Measurements from ENCODE around the gene EDIL3.
"Not testable (repeated sequence)": the region's sequence is repeated elsewhere in the genome, so short reads cannot be mapped to it uniquely, and the experiment has no call there.

EDIL3 gene

GRCh38 chr5:84297641-84298040, 87.0 kb downstream of the EDIL3 start:
- not testable (repeated sequence) for H3K27me3 ChIP-seq (replicated peaks; ENCODE audit: control insufficient read depth, insufficient read depth, low read length); H3K9ac ChIP-seq (ENCODE audit: low read length); DNase-seq (ENCODE audit: low read depth); H3K9me3 ChIP-seq (ENCODE audit: control insufficient read depth, low read length); H3K4me3 ChIP-seq (ENCODE audit: low read length); H3K4me1 ChIP-seq (ENCODE audit: control insufficient read depth, insufficient read depth, low read length); H3K36me3 ChIP-seq (ENCODE audit: control insufficient read depth, insufficient read depth, low read length, severe bottlenecking)

- no peak for DNase-seq (ENCODE audit: low read depth)
Observed at GRCh38 chr5:84292788-84293653, 91.7 kb downstream of the EDIL3 start.

GRCh38 chr5:84292000-84292642, 92.6 kb downstream of the EDIL3 start:
- H3K9me3 ChIP-seq (ENCODE audit: control insufficient read depth, low read length) = no peaks in the 10 kb centered on the region
- H3K9ac ChIP-seq (ENCODE audit: low read length) = no peak overlapping the region
- H3K27me3 ChIP-seq (replicated peaks; ENCODE audit: control insufficient read depth, insufficient read depth, low read length) = no peaks in the 10 kb centered on the region
- H3K4me3 ChIP-seq (ENCODE audit: low read length) = no peak overlapping the region
- no peaks in the 10 kb centered on the region for H3K4me1 ChIP-seq (ENCODE audit: control insufficient read depth, insufficient read depth, low read length)
- DNase-seq (ENCODE audit: low read depth) = no peak
- H3K36me3 ChIP-seq (ENCODE audit: control insufficient read depth, insufficient read depth, low read length, severe bottlenecking) = no peaks in the 10 kb centered on the region

More at GRCh38 chr5:84292788-84293653, 91.7 kb downstream of the EDIL3 start:
- Histone ChIP-seq H3K4me1 (ENCODE audit: control insufficient read depth, insufficient read depth, low read length) (no peaks in the 10 kb centered on the region), H3K4me3 (ENCODE audit: low read length) (no peak overlapping the region), H3K36me3 (ENCODE audit: control insufficient read depth, insufficient read depth, low read length, severe bottlenecking) (no peaks in the 10 kb centered on the region), H3K9ac (ENCODE audit: low read length) (no peak overlapping the region), H3K27me3 (replicated peaks; ENCODE audit: control insufficient read depth, insufficient read depth, low read length) (no peaks in the 10 kb centered on the region), H3K9me3 (ENCODE audit: control insufficient read depth, low read length) (no peaks in the 10 kb centered on the region)

GRCh38 chr5:84290673-84291072, 94.0 kb downstream of the EDIL3 start:
- no peaks in the 10 kb centered on the region for H3K9me3 ChIP-seq (ENCODE audit: control insufficient read depth, low read length)
- no peaks in the 10 kb centered on the region for H3K27me3 ChIP-seq (replicated peaks; ENCODE audit: control insufficient read depth, insufficient read depth, low read length)
- no peak for DNase-seq (ENCODE audit: low read depth)
- no peak overlapping the region for H3K9ac ChIP-seq (ENCODE audit: low read length)
- peaks cover 7% of the 10 kb centered on the region for H3K4me1 ChIP-seq (ENCODE audit: control insufficient read depth, insufficient read depth, low read length)
- no peaks in the 10 kb centered on the region for H3K36me3 ChIP-seq (ENCODE audit: control insufficient read depth, insufficient read depth, low read length, severe bottlenecking)
- no peak overlapping the region for H3K4me3 ChIP-seq (ENCODE audit: low read length)

- Histone ChIP-seq H3K4me3 (ENCODE audit: low read length) (no peak overlapping the region), H3K36me3 (ENCODE audit: control insufficient read depth, insufficient read depth, low read length, severe bottlenecking) (no peaks in the 10 kb centered on the region), H3K9me3 (ENCODE audit: control insufficient read depth, low read length) (no peaks in the 10 kb centered on the region), H3K9ac (ENCODE audit: low read length) (no peak overlapping the region), H3K27me3 (replicated peaks; ENCODE audit: control insufficient read depth, insufficient read depth, low read length) (no peaks in the 10 kb centered on the region), H3K4me1 (ENCODE audit: control insufficient read depth, insufficient read depth, low read length) (peaks cover 9% of the 10 kb centered on the region)
- DNase-seq (ENCODE audit: low read depth) = no peak
Observed at GRCh38 chr5:84290161-84290560, 94.5 kb downstream of the EDIL3 start.

- Histone ChIP-seq H3K4me3 (ENCODE audit: low read length) (no peak overlapping the region), H3K9ac (ENCODE audit: low read length) (no peak overlapping the region), H3K9me3 (ENCODE audit: control insufficient read depth, low read length) (no peaks in the 10 kb centered on the region), H3K4me1 (ENCODE audit: control insufficient read depth, insufficient read depth, low read length) (peaks cover 9% of the 10 kb centered on the region), H3K36me3 (ENCODE audit: control insufficient read depth, insufficient read depth, low read length, severe bottlenecking) (no peaks in the 10 kb centered on the region), H3K27me3 (replicated peaks; ENCODE audit: control insufficient read depth, insufficient read depth, low read length) (no peaks in the 10 kb centered on the region)
- DNase-seq (ENCODE audit: low read depth) = peak; percentile 87
Observed at GRCh38 chr5:84287951-84288350, 96.7 kb downstream of the EDIL3 start.

- Histone ChIP-seq H3K9ac (ENCODE audit: low read length) (no peak overlapping the region), H3K9me3 (ENCODE audit: control insufficient read depth, low read length) (no peaks in the 10 kb centered on the region), H3K4me3 (ENCODE audit: low read length) (no peak overlapping the region), H3K27me3 (replicated peaks; ENCODE audit: control insufficient read depth, insufficient read depth, low read length) (no peaks in the 10 kb centered on the region), H3K4me1 (ENCODE audit: control insufficient read depth, insufficient read depth, low read length) (peaks cover 9% of the 10 kb centered on the region), H3K36me3 (ENCODE audit: control insufficient read depth, insufficient read depth, low read length, severe bottlenecking) (no peaks in the 10 kb centered on the region)
- DNase-seq (ENCODE audit: low read depth) = no peak
Observed at GRCh38 chr5:84286662-84287061, 98.0 kb downstream of the EDIL3 start.

- Histone ChIP-seq H3K9ac (ENCODE audit: low read length) (no peak overlapping the region), H3K4me3 (ENCODE audit: low read length) (no peak overlapping the region), H3K9me3 (ENCODE audit: control insufficient read depth, low read length) (no peaks in the 10 kb centered on the region), H3K36me3 (ENCODE audit: control insufficient read depth, insufficient read depth, low read length, severe bottlenecking) (no peaks in the 10 kb centered on the region), H3K4me1 (ENCODE audit: control insufficient read depth, insufficient read depth, low read length) (peaks cover 9% of the 10 kb centered on the region), H3K27me3 (replicated peaks; ENCODE audit: control insufficient read depth, insufficient read depth, low read length) (no peaks in the 10 kb centered on the region)
- no peak for DNase-seq (ENCODE audit: low read depth)
Observed at GRCh38 chr5:84285641-84286637, 98.7 kb downstream of the EDIL3 start.

- peaks cover 9% of the 10 kb centered on the region for H3K4me1 ChIP-seq (ENCODE audit: control insufficient read depth, insufficient read depth, low read length)
- no peak for DNase-seq (ENCODE audit: low read depth)
- H3K4me3 ChIP-seq (ENCODE audit: low read length) = no peak overlapping the region
- no peak overlapping the region for H3K9ac ChIP-seq (ENCODE audit: low read length)
- H3K36me3 ChIP-seq (ENCODE audit: control insufficient read depth, insufficient read depth, low read length, severe bottlenecking) = no peaks in the 10 kb centered on the region
- no peaks in the 10 kb centered on the region for H3K9me3 ChIP-seq (ENCODE audit: control insufficient read depth, low read length)
- no peaks in the 10 kb centered on the region for H3K27me3 ChIP-seq (replicated peaks; ENCODE audit: control insufficient read depth, insufficient read depth, low read length)
Observed at GRCh38 chr5:84281383-84281782, 103.3 kb downstream of the EDIL3 start.

GRCh38 chr5:84279234-84279633, 105.4 kb downstream of the EDIL3 start:
- H3K36me3 ChIP-seq (ENCODE audit: control insufficient read depth, insufficient read depth, low read length, severe bottlenecking) = no peaks in the 10 kb centered on the region
- H3K9me3 ChIP-seq (ENCODE audit: control insufficient read depth, low read length) = no peaks in the 10 kb centered on the region
- H3K4me1 ChIP-seq (ENCODE audit: control insufficient read depth, insufficient read depth, low read length) = no peaks in the 10 kb centered on the region
- DNase-seq (ENCODE audit: low read depth) = no peak
- H3K4me3 ChIP-seq (ENCODE audit: low read length) = no peak overlapping the region
- H3K9ac ChIP-seq (ENCODE audit: low read length) = no peak overlapping the region
- H3K27me3 ChIP-seq (replicated peaks; ENCODE audit: control insufficient read depth, insufficient read depth, low read length) = no peaks in the 10 kb centered on the region

- no peaks in the 10 kb centered on the region for H3K4me1 ChIP-seq (ENCODE audit: control insufficient read depth, insufficient read depth, low read length)
- H3K9me3 ChIP-seq (ENCODE audit: control insufficient read depth, low read length) = no peaks in the 10 kb centered on the region
- H3K4me3 ChIP-seq (ENCODE audit: low read length) = no peak overlapping the region
- DNase-seq (ENCODE audit: low read depth) = no peak
- no peaks in the 10 kb centered on the region for H3K36me3 ChIP-seq (ENCODE audit: control insufficient read depth, insufficient read depth, low read length, severe bottlenecking)
- H3K27me3 ChIP-seq (replicated peaks; ENCODE audit: control insufficient read depth, insufficient read depth, low read length) = no peaks in the 10 kb centered on the region
- H3K9ac ChIP-seq (ENCODE audit: low read length) = no peak overlapping the region
Observed at GRCh38 chr5:84275609-84276008, 109.1 kb downstream of the EDIL3 start.

Measured in adipocyte (in vitro differentiated cells).